Left hindlimb (tissue), 1 donor: Measurements from ENCODE around the gene LRFN4.
A peak's percentile ranks its signal among the peaks of the same experiment; 100 is the strongest.

Experiments
- DNase-seq: peaks from one replicate; pipeline ENCODE4 v3.0.0-alpha.2; 2018

LRFN4 gene

GRCh38 chr11:66858939-66859685 is 2.2 kb downstream of the LRFN4 start:
- DNase-seq, result peak; percentile 23

- peak; percentile 27 for DNase-seq
Measured at GRCh38 chr11:66859686-66860448, 3.0 kb downstream of the LRFN4 start.

- DNase-seq, result no peak
Measured at GRCh38 chr11:66860449-66860831, 3.6 kb downstream of the LRFN4 start.

GRCh38 chr11:66861038-66861773 is 4.3 kb downstream of the LRFN4 start:
- no peak for DNase-seq

GRCh38 chr11:66861774-66862558 is 5.1 kb downstream of the LRFN4 start:
- no peak for DNase-seq

- DNase-seq, result no peak
Measured at GRCh38 chr11:66862559-66863037, 5.7 kb downstream of the LRFN4 start.

- DNase-seq, result peak; percentile 33
Measured at GRCh38 chr11:66863428-66864125, 6.7 kb downstream of the LRFN4 start.

GRCh38 chr11:66864172-66864901 is 7.5 kb downstream of the LRFN4 start:
- no peak for DNase-seq

- DNase-seq, result peak; percentile 29
Measured at GRCh38 chr11:66864924-66865697, 8.2 kb downstream of the LRFN4 start.

GRCh38 chr11:66866007-66866406 is 9.1 kb downstream of the LRFN4 start:
- no peak for DNase-seq

- peak; percentile 68 for DNase-seq
Measured at GRCh38 chr11:66866511-66866986, 9.7 kb downstream of the LRFN4 start.

GRCh38 chr11:66867425-66868040 is 10.7 kb downstream of the LRFN4 start:
- no peak for DNase-seq

GRCh38 chr11:66868082-66868725 is 11.3 kb downstream of the LRFN4 start:
- no peak for DNase-seq

- DNase-seq, result peak; percentile 32
Measured at GRCh38 chr11:66868726-66869566, 12.1 kb downstream of the LRFN4 start.

- no peak for DNase-seq
Measured at GRCh38 chr11:66869567-66869870, 12.7 kb downstream of the LRFN4 start.

GRCh38 chr11:66870131-66870530 is 13.3 kb downstream of the LRFN4 start:
- DNase-seq, result no peak

GRCh38 chr11:66870616-66871520 is 14.0 kb downstream of the LRFN4 start:
- no peak for DNase-seq
